ENCODE results near the gene NR1I3. TPM values are rescaled to one million over a fixed set of nuclear protein-coding genes. Genes with fewer than 3 reads are reported as not detected.

Gene NR1I3
- total and polyA plus RNA-seq, 2 of the 13 experiments (the other 11 are each of a cell fraction or from before 2014, with no cell fraction given) = 0.62 to 0.95 TPM

GRCh38 chr1:161219078-161219892, 18.7 kb downstream of the NR1I3 start (continued):
- no peak for TF ChIP-seq ZNF646 (CRISPR knock-in tag; IDR thresholded peaks at IDR 0.05)
- TF ChIP-seq ELK4 (CRISPR knock-in tag; IDR thresholded peaks at IDR 0.05; ENCODE audit: borderline replicate concordance) = no peak
- TF ChIP-seq, protein P1, sequence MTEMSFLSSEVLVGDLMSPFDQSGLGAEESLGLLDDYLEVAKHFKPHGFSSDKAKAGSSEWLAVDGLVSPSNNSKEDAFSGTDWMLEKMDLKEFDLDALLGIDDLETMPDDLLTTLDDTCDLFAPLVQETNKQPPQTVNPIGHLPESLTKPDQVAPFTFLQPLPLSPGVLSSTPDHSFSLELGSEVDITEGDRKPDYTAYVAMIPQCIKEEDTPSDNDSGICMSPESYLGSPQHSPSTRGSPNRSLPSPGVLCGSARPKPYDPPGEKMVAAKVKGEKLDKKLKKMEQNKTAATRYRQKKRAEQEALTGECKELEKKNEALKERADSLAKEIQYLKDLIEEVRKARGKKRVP (CRISPR knock-in tag; IDR thresholded peaks at IDR 0.05) = 0 out of 4 replicates have a peak, but pooled peaks of 1 of the 2 experiments have one; percentile 13
- TF ChIP-seq, protein P2, sequence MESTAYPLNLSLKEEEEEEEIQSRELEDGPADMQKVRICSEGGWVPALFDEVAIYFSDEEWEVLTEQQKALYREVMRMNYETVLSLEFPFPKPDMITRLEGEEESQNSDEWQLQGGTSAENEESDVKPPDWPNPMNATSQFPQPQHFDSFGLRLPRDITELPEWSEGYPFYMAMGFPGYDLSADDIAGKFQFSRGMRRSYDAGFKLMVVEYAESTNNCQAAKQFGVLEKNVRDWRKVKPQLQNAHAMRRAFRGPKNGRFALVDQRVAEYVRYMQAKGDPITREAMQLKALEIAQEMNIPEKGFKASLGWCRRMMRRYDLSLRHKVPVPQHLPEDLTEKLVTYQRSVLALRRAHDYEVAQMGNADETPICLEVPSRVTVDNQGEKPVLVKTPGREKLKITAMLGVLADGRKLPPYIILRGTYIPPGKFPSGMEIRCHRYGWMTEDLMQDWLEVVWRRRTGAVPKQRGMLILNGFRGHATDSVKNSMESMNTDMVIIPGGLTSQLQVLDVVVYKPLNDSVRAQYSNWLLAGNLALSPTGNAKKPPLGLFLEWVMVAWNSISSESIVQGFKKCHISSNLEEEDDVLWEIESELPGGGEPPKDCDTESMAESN (CRISPR knock-in tag; conservative IDR thresholded peaks at IDR 0.05) = peak; percentile 39; the same call in 1 of the 2 replicates
- no peak for TF ChIP-seq REXO4 (CRISPR knock-in tag; IDR thresholded peaks at IDR 0.05; ENCODE audit: borderline replicate concordance)
- no peak; the same call in 1 of the 2 replicates for TF ChIP-seq ZNF776 (CRISPR knock-in tag; IDR thresholded peaks at IDR 0.05)
- peak; percentile 58 for TF ChIP-seq ZNF883 (CRISPR knock-in tag; IDR thresholded peaks at IDR 0.05; ENCODE audit: not compliant biosample characterization)
- TF ChIP-seq SOX13 (IDR thresholded peaks at IDR 0.05) = peak; percentile 10; the same call in 1 of the 2 replicates
- no peak for TF ChIP-seq SOX13 (CRISPR knock-in tag; conservative IDR thresholded peaks at IDR 0.05 in 1 of 2, IDR thresholded peaks at IDR 0.05 in 1 of 2)
- TF ChIP-seq, protein P3, sequence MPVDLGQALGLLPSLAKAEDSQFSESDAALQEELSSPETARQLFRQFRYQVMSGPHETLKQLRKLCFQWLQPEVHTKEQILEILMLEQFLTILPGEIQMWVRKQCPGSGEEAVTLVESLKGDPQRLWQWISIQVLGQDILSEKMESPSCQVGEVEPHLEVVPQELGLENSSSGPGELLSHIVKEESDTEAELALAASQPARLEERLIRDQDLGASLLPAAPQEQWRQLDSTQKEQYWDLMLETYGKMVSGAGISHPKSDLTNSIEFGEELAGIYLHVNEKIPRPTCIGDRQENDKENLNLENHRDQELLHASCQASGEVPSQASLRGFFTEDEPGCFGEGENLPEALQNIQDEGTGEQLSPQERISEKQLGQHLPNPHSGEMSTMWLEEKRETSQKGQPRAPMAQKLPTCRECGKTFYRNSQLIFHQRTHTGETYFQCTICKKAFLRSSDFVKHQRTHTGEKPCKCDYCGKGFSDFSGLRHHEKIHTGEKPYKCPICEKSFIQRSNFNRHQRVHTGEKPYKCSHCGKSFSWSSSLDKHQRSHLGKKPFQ (CRISPR knock-in tag; IDR thresholded peaks at IDR 0.05; ENCODE audit: insufficient replicate concordance) = no peak
- TF ChIP-seq ZNF232 (CRISPR knock-in tag; IDR thresholded peaks at IDR 0.05; ENCODE audit: borderline replicate concordance) = no peak
- TF ChIP-seq MAFK (conservative IDR thresholded peaks at IDR 0.05 in 1 of 2, IDR thresholded peaks at IDR 0.05 in 1 of 2; ENCODE audit: low read length in 2 of 2) = peak; percentile 45; a peak in 3 of 4 replicates
- 0 out of 2 replicates have a peak, but pooled peaks have one; percentile 33 for TF ChIP-seq KDM2A (CRISPR knock-in tag; IDR thresholded peaks at IDR 0.05; ENCODE audit: borderline replicate concordance, low read depth)
- TF ChIP-seq NFKB2 (CRISPR knock-in tag; IDR thresholded peaks at IDR 0.05; ENCODE audit: borderline replicate concordance) = no peak
